Kidney (tissue), 14 donors: ENCODE data around the gene FBN2. TPM values are rescaled to one million over a fixed set of nuclear protein-coding genes. Genes with fewer than 3 reads are reported as not detected.

Source experiments
- DNase-seq, 5 donors: peaks; one replicate each; pipeline ENCODE4 v3.0.0-alpha.2; 2013 to 2020
- FAIRE-seq: peaks from 2 replicates; lab custom pipeline; 2012; peaks lifted over from hg19 to GRCh38; lab: Jason Lieb, UNC
- H3K27ac ChIP-seq, 2 donors: one replicate each; pipeline ENCODE4 v1.7.0; 2013; ENCODE audit warnings: low read depth in 2 of 2, low read length in 2 of 2, inconsistent platforms in 1 of 2
- H3K27me3 ChIP-seq: one replicate; pipeline ENCODE4 v1.7.1; 2013; ENCODE audit warnings: low read length, inconsistent platforms; ENCODE audit not compliant: control insufficient read depth, insufficient read depth
- H3K36me3 ChIP-seq, 3 donors: one replicate each; pipeline versions ENCODE4 v1.7.0 to v1.7.1; 2013; ENCODE audit warnings: low read length in 3 of 3, control low read depth in 1 of 3, inconsistent platforms in 1 of 3; ENCODE audit not compliant: insufficient read depth in 3 of 3, control insufficient read depth in 2 of 3
- H3K4me1 ChIP-seq, 3 donors: one replicate each; pipeline versions ENCODE4 v1.7.0 to v1.7.1; 2013; ENCODE audit warnings: low read length in 3 of 3, inconsistent platforms in 1 of 3, low read depth in 1 of 3; ENCODE audit not compliant: control insufficient read depth in 2 of 3, insufficient read depth in 2 of 3
- H3K4me3 ChIP-seq, 3 donors: one replicate each; pipeline versions ENCODE4 v1.7.0 to v1.8.1; 2013; ENCODE audit warnings: low read length in 3 of 3, control low read depth in 1 of 3, inconsistent platforms in 1 of 3
- H3K9ac ChIP-seq, 3 donors: one replicate each; pipeline versions ENCODE4 v1.7.0 to v1.7.1; 2013; ENCODE audit warnings: low read length in 3 of 3, control low read depth in 1 of 3, inconsistent platforms in 1 of 3
- H3K9me3 ChIP-seq, 3 donors: one replicate each; pipeline versions ENCODE4 v1.7.0 to v1.7.1; 2013; ENCODE audit warnings: low read length in 3 of 3, control low read depth in 1 of 3, inconsistent platforms in 1 of 3; ENCODE audit not compliant: control insufficient read depth in 2 of 3, insufficient read depth in 1 of 3
- CTCF ChIP-seq: IDR thresholded peaks from 3 replicates; pipeline ENCODE4 v1.5.1; 2012; ENCODE audit warnings: mild to moderate bottlenecking, moderate library complexity, borderline replicate concordance; ENCODE audit not compliant: insufficient read depth; ENCODE audit errors: extremely low read depth
- intact Hi-C: fragments of 100-400 bp; cut with DNase I; formaldehyde crosslinking; loops from one replicate; pipeline ENCODE4 v1.11.1; 2022
- polyA plus RNA-seq: library from polyadenylated mRNA; stranded (reverse); fragments of 350-450 nt; fragmentation: Illumina TruSeq; extraction: RNeasy Lipid Tissue Mini Kit (QIAGEN cat#74804); gene quantifications from one replicate; pipeline ENCODE4 v1.2.3, GENCODE V29; 2014; ENCODE audit warnings: low read depth, low replicate concordance; ENCODE audit not compliant: insufficient read depth
- total RNA-seq: library from RNA; stranded (reverse); fragmentation: NEBNext Ultra II Directional; extraction: Animal tissue kit (Norgen Biotek cat#: 25700); gene quantifications from one replicate; pipeline ENCODE4 v1.2.1, GENCODE V29; 2021
- donor health status: control.
- donor health status: control.
- donor health status: control.
- donor health status: control.
- donor health status: control.
- donor health status: DM: yes; HTN: yes; CAD: no.
- donor health status: Normal renal cell carcinoma (clear cell type).

Gene FBN2
- total and polyA plus RNA-seq, 2 donors from 2014 or later: 0.11 to 1.0 TPM

GRCh38 chr5:128213340-128213739, 324.7 kb downstream of the FBN2 start:
- no peak overlapping the region for H3K27ac ChIP-seq
- no peaks in the 10 kb centered on the region for H3K36me3 ChIP-seq
- intact Hi-C loops: loop anchor here (10.0 kb wide), 1 partner anchor 281 kb away; no protein-coding TSS in a partner anchor
- H3K4me1 ChIP-seq: no peaks in the 10 kb centered on the region
- peak; percentile 50 for FAIRE-seq
- H3K4me3 ChIP-seq: no peak overlapping the region
- H3K9me3 ChIP-seq: no peaks in the 10 kb centered on the region
- no peaks in the 10 kb centered on the region for H3K27me3 ChIP-seq
- no peak overlapping the region for H3K9ac ChIP-seq
- DNase-seq: peak in 4 of 5 donors; percentile 61 to 90 (median 80)
- TF ChIP-seq CTCF: peak; percentile 78

GRCh38 chr5:128212191-128212806, 325.7 kb downstream of the FBN2 start:
- Histone ChIP-seq H3K9ac (no peak overlapping the region), H3K4me1 (no peaks in the 10 kb centered on the region), H3K9me3 (no peaks in the 10 kb centered on the region), H3K27ac (no peak overlapping the region), H3K36me3 (no peaks in the 10 kb centered on the region), H3K4me3 (no peak overlapping the region), H3K27me3 (no peaks in the 10 kb centered on the region)
- intact Hi-C loops: loop anchor here (10.0 kb wide), 1 partner anchor 283 kb away; no protein-coding TSS in a partner anchor
- no peak for TF ChIP-seq CTCF
- no peak for FAIRE-seq
- peak in 3 of 5 donors; percentile 29 to 60 (median 51) for DNase-seq

GRCh38 chr5:128208436-128208835, 329.6 kb downstream of the FBN2 start:
- DNase-seq: no peak
- no peak overlapping the region for H3K9ac ChIP-seq
- no peaks in the 10 kb centered on the region for H3K4me1 ChIP-seq
- no peaks in the 10 kb centered on the region for H3K27me3 ChIP-seq
- H3K36me3 ChIP-seq: no peaks in the 10 kb centered on the region
- H3K4me3 ChIP-seq: no peak overlapping the region
- TF ChIP-seq CTCF: no peak
- H3K27ac ChIP-seq: no peak overlapping the region
- H3K9me3 ChIP-seq: no peaks in the 10 kb centered on the region
- intact Hi-C loops: loop anchor here (10.0 kb wide), 1 partner anchor 644 kb away; no protein-coding TSS in a partner anchor
- FAIRE-seq: no peak
